Spleen (tissue), 11 donors: Measurements from ENCODE around the gene FAM131C. TPM values are rescaled to one million over a fixed set of nuclear protein-coding genes. Genes with fewer than 3 reads are reported as not detected.

Experiments
- DNase-seq: peaks from one replicate; pipeline ENCODE4 v3.0.0-alpha.2; 2020
- H3K27ac ChIP-seq, 8 donors: fragments of 200-600 bp; sonication (generic) in 7 of 8; 1 replicate in 4 of 8; 2 replicates in 4 of 8; pipeline versions ENCODE4 v1.5.0 to v1.8.0; 2016 to 2021; ENCODE audit warnings: inconsistent platforms in 4 of 8, mild to moderate bottlenecking in 4 of 8, moderate library complexity in 1 of 8
- H3K27me3 ChIP-seq, 7 donors: fragments of 200-600 bp; sonication (generic) in 6 of 7; replicated peaks in 1 of 7; 1 replicate in 4 of 7; 2 replicates in 3 of 7; pipeline versions ENCODE4 v1.5.0 to v1.8.0; 2016 to 2021; ENCODE audit warnings: inconsistent platforms in 3 of 7, mild to moderate bottlenecking in 1 of 7
- H3K36me3 ChIP-seq, 6 donors: fragments of 200-600 bp; sonication (generic) in 5 of 6; 1 replicate in 4 of 6; 2 replicates in 2 of 6; pipeline versions ENCODE4 v1.5.0 to v1.8.0; 2016 to 2021; ENCODE audit warnings: inconsistent platforms in 2 of 6
- H3K4me1 ChIP-seq, 6 donors: fragments of 200-600 bp; sonication (generic) in 5 of 6; 1 replicate in 3 of 6; 2 replicates in 3 of 6; pipeline versions ENCODE4 v1.5.0 to v1.8.0; 2016 to 2021; ENCODE audit warnings: inconsistent platforms in 3 of 6
- H3K4me3 ChIP-seq, 8 donors: fragments of 200-600 bp; sonication (generic) in 7 of 8; 1 replicate in 4 of 8; 2 replicates in 4 of 8; pipeline versions ENCODE4 v1.5.0 to v1.8.0; 2016 to 2021; ENCODE audit warnings: inconsistent platforms in 4 of 8, mild to moderate bottlenecking in 4 of 8, moderate library complexity in 2 of 8
- H3K9me3 ChIP-seq, 8 donors: fragments of 200-600 bp; sonication (generic) in 7 of 8; 1 replicate in 4 of 8; 2 replicates in 4 of 8; pipeline versions ENCODE4 v1.5.0 to v1.8.0; 2016 to 2021; ENCODE audit warnings: inconsistent platforms in 4 of 8
- CTCF ChIP-seq, 11 experiments: fragments of 200-600 bp in 7 of 11; fragments of 450-650 bp in 4 of 11; sonication (generic) in 4 of 11; IDR thresholded peaks in 8 of 11; conservative IDR thresholded peaks in 3 of 11; 1 replicate in 7 of 11; 2 replicates in 4 of 11; pipeline versions ENCODE4 v1.4.0 to v1.8.0; 2016 to 2021; ENCODE audit warnings: antibody characterized with exemption in 11 of 11, inconsistent platforms in 4 of 11, mild to moderate bottlenecking in 1 of 11
- POLR2A ChIP-seq, 3 donors: fragments of 450-650 bp; IDR thresholded peaks; one replicate each; pipeline ENCODE4 v1.5.1; 2017; ENCODE audit warnings: antibody characterized with exemption in 3 of 3, mild to moderate bottlenecking in 1 of 3
- POLR2AphosphoS5 ChIP-seq, 3 donors: sonication (generic); formaldehyde crosslinking; IDR thresholded peaks; one replicate each; pipeline ENCODE4 v1.5.1; 2017; ENCODE audit warnings: antibody characterized with exemption in 3 of 3
- WGBS, 5 donors: extraction: QIAGEN DNeasy Blood & Tissue Kit in 3 of 5; methylation state at CpG; one replicate each; pipeline versions ENCODE4 v1.1.5 to v1.1.7; 2013 to 2018; 5-methylcytosine and 5-hydroxymethylcytosine counted together
- intact Hi-C: fragments of 100-400 bp; cut with DNase I; formaldehyde crosslinking; loops from one replicate; pipeline ENCODE4 v1.15.0; 2023; ENCODE audit warnings: low total_unique reads
- polyA plus RNA-seq, 3 donors: library from polyadenylated mRNA; stranded (reverse); fragments of 200-250 nt; gene quantifications; one replicate each; pipeline ENCODE4 v1.2.1, GENCODE V29; 2013
- total RNA-seq, 7 donors: library from RNA; depleted of rRNA in 3 of 7; stranded (reverse); fragments of >200 nt in 3 of 7; fragmentation: NEBNext Ultra II Directional in 4 of 7; extraction: Animal tissue kit (Norgen Biotek cat#: 25700) in 4 of 7; gene quantifications; one replicate each; pipeline versions ENCODE4 v1.1.0 to v1.2.1, GENCODE V29; 2016 to 2021
- donor health status: healthy with polysubstance abuse.
- donor health status: DM: no; HTN: no; CAD: no; lungs with moderate emphysema.
- donor health status: DM: no; HTN: no; CAD: no.
- donor health status: Bipolar disorder and iron deficiency.
- donor health status: healthy.
- donor health status: DM: no; HTN: no; CAD: no.
- donor health status: DM: yes; HTN: yes; CAD: no.

Gene FAM131C
- total and polyA plus RNA-seq, 10 donors = 0.11 to 0.47 TPM; not detected in 8

- WGBS, 5 donors = 81 to 88% (median 82%) methylated on average over 22 to 23 of the region's 23 CpGs
- no peaks in the 10 kb centered on the region for H3K27me3 ChIP-seq
- no peaks in the 10 kb centered on the region for H3K9me3 ChIP-seq
- TF ChIP-seq POLR2AphosphoS5 (IDR thresholded peaks at IDR 0.05) = no peak
- TF ChIP-seq POLR2A (IDR thresholded peaks at IDR 0.05) = no peak
- no peak for TF ChIP-seq CTCF (IDR thresholded peaks at IDR 0.05 in 8 of 11, conservative IDR thresholded peaks at IDR 0.05 in 3 of 11)
- H3K27ac ChIP-seq = peak overlapping the region in 5 of 8 donors; percentile 63 to 78 (median 68)
- H3K4me1 ChIP-seq = peaks cover 5 to 39% (median 25%) of the 10 kb centered on the region in 6 donors
- no peak for DNase-seq
- no peak overlapping the region for H3K4me3 ChIP-seq
- no peaks in the 10 kb centered on the region for H3K36me3 ChIP-seq
- intact Hi-C loops = no loop called here
These were observed 54.5 kb downstream of the FAM131C start for GRCh38 chr1:16018749-16019643.

GRCh38 chr1:16018308-16018707 lies 55.1 kb downstream of the FAM131C start:
- Histone ChIP-seq H3K4me3 (no peak overlapping the region), H3K9me3 (no peaks in the 10 kb centered on the region), H3K36me3 (no peaks in the 10 kb centered on the region), H3K4me1 (peaks cover 5 to 44% (median 28%) of the 10 kb centered on the region in 6 donors), H3K27me3 (peaks cover 0 to 1% (median 0%) of the 10 kb centered on the region in 7 donors), H3K27ac (peak overlapping the region; percentile 41 to 78 (median 65))
- WGBS, 5 donors = 52 to 77% (median 67%) methylated on average over 4 of the region's 4 CpGs
- no peak for DNase-seq
- TF ChIP-seq POLR2A (IDR thresholded peaks at IDR 0.05) (no peak), POLR2AphosphoS5 (IDR thresholded peaks at IDR 0.05) (no peak), CTCF (IDR thresholded peaks at IDR 0.05 in 8 of 11, conservative IDR thresholded peaks at IDR 0.05 in 3 of 11) (no peak)
- intact Hi-C loops = no loop called here

GRCh38 chr1:16017461-16018303 lies 55.8 kb downstream of the FAM131C start, which contains the start of gene HSPB7:
HSPB7 (minus strand) TSS chr1:16018043; CDS start chr1:16017963, 80 bp downstream.
- peaks cover 0 to 8% (median 0%) of the 10 kb centered on the region in 7 donors for H3K27me3 ChIP-seq
- TF ChIP-seq POLR2A (IDR thresholded peaks at IDR 0.05) (no peak), CTCF (IDR thresholded peaks at IDR 0.05 in 8 of 11, conservative IDR thresholded peaks at IDR 0.05 in 3 of 11) (no peak), POLR2AphosphoS5 (IDR thresholded peaks at IDR 0.05) (peak; percentile 7 to 63 (median 52))
- no peak for DNase-seq
- H3K4me1 ChIP-seq = peaks cover 9 to 50% (median 34%) of the 10 kb centered on the region in 6 donors
- WGBS, 5 donors = 47 to 84% (median 61%) methylated on average over 26 to 37 of the region's 37 CpGs
- no peaks in the 10 kb centered on the region for H3K9me3 ChIP-seq
- intact Hi-C loops = no loop called here
- no peaks in the 10 kb centered on the region for H3K36me3 ChIP-seq
- H3K27ac ChIP-seq = peak within 1 kb of the TSS; percentile 41 to 78 (median 65)
- no peak within 1 kb of the TSS for H3K4me3 ChIP-seq
